ENCODE results near the gene FBLN1. TPM values are rescaled to one million over a fixed set of nuclear protein-coding genes. Genes with fewer than 3 reads are reported as not detected.

The FBLN1 gene
- total and polyA plus RNA-seq, 2 of the 13 experiments (the other 11 are each of a cell fraction or from before 2014, with no cell fraction given), result 37.3 to 103 TPM

DNA sequence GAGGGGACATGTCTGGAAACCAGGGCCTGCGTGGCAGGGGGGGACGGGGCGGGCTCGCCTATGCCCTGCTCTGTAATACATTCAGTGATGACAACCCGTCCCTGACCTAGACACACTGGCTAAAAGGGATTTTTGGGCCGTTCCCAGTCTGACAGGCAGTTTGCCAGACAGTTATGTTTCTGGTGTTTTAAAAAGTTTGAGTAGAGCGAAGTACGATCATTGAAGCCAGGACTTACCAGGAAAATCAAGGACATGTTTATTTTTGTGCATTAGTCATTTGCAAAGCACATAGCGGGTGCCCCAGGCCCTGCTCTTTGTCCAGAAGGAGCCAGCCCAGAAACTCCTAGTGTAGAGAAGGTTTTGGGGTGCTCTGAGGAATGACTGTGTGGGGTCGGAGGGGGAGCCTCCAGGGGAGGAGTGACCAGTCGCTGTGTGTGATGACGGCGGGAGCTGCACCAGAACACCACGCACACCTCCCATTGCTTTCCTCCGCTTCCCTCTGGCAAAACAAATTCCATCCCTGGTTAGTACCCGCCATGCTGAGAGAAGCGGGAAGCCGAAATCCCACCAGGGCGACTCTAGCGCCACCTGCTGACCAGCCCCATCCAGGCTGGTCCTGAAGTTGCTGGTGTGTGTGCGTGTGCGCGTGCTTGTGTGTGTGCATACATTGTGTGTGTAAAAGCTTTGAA, 50.8 kb downstream of the FBLN1 start (continued):
- TF ChIP-seq HNRNPK (IDR thresholded peaks at IDR 0.05; ENCODE audit: low read depth, low read length, poor library complexity, severe bottlenecking) (no peak), ZNF207 (IDR thresholded peaks at IDR 0.05; ENCODE audit: borderline replicate concordance) (no peak), ARHGAP35 (CRISPR knock-in tag; IDR thresholded peaks at IDR 0.05; ENCODE audit: borderline replicate concordance) (no peak), ZNF572 (CRISPR knock-in tag; IDR thresholded peaks at IDR 0.05) (no peak), ZMYM2 (CRISPR knock-in tag; IDR thresholded peaks at IDR 0.05) (no peak), RFX5 (IDR thresholded peaks at IDR 0.05; ENCODE audit: low read depth, low read length) (no peak), NCOA5 (CRISPR knock-in tag; IDR thresholded peaks at IDR 0.05) (no peak), ZNF24 (IDR thresholded peaks at IDR 0.05) (no peak)
- TF ChIP-seq, protein P1, sequence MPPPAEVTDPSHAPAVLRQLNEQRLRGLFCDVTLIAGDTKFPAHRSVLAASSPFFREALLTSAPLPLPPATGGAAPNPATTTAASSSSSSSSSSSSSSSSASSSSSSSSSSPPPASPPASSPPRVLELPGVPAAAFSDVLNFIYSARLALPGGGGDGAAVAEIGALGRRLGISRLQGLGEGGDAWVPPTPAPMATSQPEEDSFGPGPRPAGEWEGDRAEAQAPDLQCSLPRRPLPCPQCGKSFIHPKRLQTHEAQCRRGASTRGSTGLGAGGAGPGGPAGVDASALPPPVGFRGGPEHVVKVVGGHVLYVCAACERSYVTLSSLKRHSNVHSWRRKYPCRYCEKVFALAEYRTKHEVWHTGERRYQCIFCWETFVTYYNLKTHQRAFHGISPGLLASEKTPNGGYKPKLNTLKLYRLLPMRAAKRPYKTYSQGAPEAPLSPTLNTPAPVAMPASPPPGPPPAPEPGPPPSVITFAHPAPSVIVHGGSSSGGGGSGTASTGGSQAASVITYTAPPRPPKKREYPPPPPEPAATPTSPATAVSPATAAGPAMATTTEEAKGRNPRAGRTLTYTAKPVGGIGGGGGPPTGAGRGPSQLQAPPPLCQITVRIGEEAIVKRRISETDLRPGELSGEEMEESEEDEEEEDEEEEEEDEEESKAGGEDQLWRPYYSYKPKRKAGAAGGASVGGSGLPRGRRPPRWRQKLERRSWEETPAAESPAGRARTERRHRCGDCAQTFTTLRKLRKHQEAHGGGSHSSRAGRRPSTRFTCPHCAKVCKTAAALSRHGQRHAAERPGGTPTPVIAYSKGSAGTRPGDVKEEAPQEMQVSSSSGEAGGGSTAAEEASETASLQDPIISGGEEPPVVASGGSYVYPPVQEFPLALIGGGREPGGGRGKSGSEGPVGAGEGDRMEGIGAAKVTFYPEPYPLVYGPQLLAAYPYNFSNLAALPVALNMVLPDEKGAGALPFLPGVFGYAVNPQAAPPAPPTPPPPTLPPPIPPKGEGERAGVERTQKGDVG (CRISPR knock-in tag; IDR thresholded peaks at IDR 0.05; ENCODE audit: borderline replicate concordance), result peak; percentile 98
- TF ChIP-seq, protein P2, sequence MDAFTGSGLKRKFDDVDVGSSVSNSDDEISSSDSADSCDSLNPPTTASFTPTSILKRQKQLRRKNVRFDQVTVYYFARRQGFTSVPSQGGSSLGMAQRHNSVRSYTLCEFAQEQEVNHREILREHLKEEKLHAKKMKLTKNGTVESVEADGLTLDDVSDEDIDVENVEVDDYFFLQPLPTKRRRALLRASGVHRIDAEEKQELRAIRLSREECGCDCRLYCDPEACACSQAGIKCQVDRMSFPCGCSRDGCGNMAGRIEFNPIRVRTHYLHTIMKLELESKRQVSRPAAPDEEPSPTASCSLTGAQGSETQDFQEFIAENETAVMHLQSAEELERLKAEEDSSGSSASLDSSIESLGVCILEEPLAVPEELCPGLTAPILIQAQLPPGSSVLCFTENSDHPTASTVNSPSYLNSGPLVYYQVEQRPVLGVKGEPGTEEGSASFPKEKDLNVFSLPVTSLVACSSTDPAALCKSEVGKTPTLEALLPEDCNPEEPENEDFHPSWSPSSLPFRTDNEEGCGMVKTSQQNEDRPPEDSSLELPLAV (CRISPR knock-in tag; conservative IDR thresholded peaks at IDR 0.05; ENCODE audit: low read depth), result no peak
- TF ChIP-seq, protein P3, sequence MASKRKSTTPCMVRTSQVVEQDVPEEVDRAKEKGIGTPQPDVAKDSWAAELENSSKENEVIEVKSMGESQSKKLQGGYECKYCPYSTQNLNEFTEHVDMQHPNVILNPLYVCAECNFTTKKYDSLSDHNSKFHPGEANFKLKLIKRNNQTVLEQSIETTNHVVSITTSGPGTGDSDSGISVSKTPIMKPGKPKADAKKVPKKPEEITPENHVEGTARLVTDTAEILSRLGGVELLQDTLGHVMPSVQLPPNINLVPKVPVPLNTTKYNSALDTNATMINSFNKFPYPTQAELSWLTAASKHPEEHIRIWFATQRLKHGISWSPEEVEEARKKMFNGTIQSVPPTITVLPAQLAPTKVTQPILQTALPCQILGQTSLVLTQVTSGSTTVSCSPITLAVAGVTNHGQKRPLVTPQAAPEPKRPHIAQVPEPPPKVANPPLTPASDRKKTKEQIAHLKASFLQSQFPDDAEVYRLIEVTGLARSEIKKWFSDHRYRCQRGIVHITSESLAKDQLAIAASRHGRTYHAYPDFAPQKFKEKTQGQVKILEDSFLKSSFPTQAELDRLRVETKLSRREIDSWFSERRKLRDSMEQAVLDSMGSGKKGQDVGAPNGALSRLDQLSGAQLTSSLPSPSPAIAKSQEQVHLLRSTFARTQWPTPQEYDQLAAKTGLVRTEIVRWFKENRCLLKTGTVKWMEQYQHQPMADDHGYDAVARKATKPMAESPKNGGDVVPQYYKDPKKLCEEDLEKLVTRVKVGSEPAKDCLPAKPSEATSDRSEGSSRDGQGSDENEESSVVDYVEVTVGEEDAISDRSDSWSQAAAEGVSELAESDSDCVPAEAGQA (IDR thresholded peaks at IDR 0.05; ENCODE audit: low read depth), result no peak
- TF ChIP-seq, protein P3 (CRISPR knock-in tag; IDR thresholded peaks at IDR 0.05; ENCODE audit: borderline replicate concordance), result no peak
- TF ChIP-seq, protein P4, sequence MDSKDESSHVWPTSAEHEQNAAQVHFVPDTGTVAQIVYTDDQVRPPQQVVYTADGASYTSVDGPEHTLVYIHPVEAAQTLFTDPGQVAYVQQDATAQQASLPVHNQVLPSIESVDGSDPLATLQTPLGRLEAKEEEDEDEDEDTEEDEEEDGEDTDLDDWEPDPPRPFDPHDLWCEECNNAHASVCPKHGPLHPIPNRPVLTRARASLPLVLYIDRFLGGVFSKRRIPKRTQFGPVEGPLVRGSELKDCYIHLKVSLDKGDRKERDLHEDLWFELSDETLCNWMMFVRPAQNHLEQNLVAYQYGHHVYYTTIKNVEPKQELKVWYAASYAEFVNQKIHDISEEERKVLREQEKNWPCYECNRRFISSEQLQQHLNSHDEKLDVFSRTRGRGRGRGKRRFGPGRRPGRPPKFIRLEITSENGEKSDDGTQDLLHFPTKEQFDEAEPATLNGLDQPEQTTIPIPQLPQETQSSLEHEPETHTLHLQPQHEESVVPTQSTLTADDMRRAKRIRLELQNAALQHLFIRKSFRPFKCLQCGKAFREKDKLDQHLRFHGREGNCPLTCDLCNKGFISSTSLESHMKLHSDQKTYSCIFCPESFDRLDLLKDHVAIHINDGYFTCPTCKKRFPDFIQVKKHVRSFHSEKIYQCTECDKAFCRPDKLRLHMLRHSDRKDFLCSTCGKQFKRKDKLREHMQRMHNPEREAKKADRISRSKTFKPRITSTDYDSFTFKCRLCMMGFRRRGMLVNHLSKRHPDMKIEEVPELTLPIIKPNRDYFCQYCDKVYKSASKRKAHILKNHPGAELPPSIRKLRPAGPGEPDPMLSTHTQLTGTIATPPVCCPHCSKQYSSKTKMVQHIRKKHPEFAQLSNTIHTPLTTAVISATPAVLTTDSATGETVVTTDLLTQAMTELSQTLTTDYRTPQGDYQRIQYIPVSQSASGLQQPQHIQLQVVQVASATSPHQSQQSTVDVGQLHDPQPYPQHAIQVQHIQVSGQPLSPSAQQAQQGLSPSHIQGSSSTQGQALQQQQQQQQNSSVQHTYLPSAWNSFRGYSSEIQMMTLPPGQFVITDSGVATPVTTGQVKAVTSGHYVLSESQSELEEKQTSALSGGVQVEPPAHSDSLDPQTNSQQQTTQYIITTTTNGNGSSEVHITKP (CRISPR knock-in tag; IDR thresholded peaks at IDR 0.05; ENCODE audit: low read depth), result no peak

All from HepG2 (cell line).